Ascending aorta (tissue), 2 donors: ENCODE results near the gene SPIC. TPM values are rescaled to one million over a fixed set of nuclear protein-coding genes. Genes with fewer than 3 reads are reported as not detected.

ENCODE experiments used
- DNase-seq, 2 donors: peaks; one replicate each; pipeline ENCODE4 v3.0.0-alpha.2; 2019; ENCODE audit warnings: low spot score in 2 of 2
- H3K27ac ChIP-seq, 2 donors: fragments of 200-600 bp; sonication (generic); one replicate each; pipeline ENCODE4 v1.5.1; 2016 to 2017; ENCODE audit warnings: mild to moderate bottlenecking in 1 of 2
- H3K27me3 ChIP-seq: fragments of 200-600 bp; sonication (generic); one replicate; pipeline ENCODE4 v1.5.1; 2017
- H3K36me3 ChIP-seq, 2 donors: fragments of 200-600 bp; sonication (generic); one replicate each; pipeline ENCODE4 v1.5.1; 2016
- H3K4me1 ChIP-seq, 2 donors: fragments of 200-600 bp; sonication (generic); one replicate each; pipeline ENCODE4 v1.5.1; 2016 to 2017; ENCODE audit warnings: mild to moderate bottlenecking in 1 of 2
- H3K4me3 ChIP-seq, 2 donors: fragments of 200-600 bp; sonication (generic); one replicate each; pipeline ENCODE4 v1.5.1; 2016 to 2017; ENCODE audit warnings: mild to moderate bottlenecking in 1 of 2
- H3K9me3 ChIP-seq, 2 donors: fragments of 200-600 bp; sonication (generic); one replicate each; pipeline ENCODE4 v1.5.1; 2016
- intact Hi-C: fragments of 100-400 bp; cut with DNase I; formaldehyde crosslinking; loops from one replicate; pipeline ENCODE4 v1.15.1; 2023
- total RNA-seq: library from RNA; depleted of rRNA; stranded (reverse); fragments of >200 nt; gene quantifications from one replicate; pipeline ENCODE4 v1.1.0, GENCODE V29; 2016
- TF ChIP-seq, protein P1 (sequence below), 3 experiments: fragments of 200-600 bp in 2 of 3; fragments of 450-650 bp in 1 of 3; sonication (generic) in 2 of 3; IDR thresholded peaks; one replicate each; pipeline ENCODE4 v1.5.1; 2016 to 2019; ENCODE audit warnings: antibody characterized with exemption in 3 of 3, mild to moderate bottlenecking in 1 of 3, moderate library complexity in 1 of 3

SPIC gene
- total RNA-seq, 1 donor from 2014 or later = not detected

DNA sequence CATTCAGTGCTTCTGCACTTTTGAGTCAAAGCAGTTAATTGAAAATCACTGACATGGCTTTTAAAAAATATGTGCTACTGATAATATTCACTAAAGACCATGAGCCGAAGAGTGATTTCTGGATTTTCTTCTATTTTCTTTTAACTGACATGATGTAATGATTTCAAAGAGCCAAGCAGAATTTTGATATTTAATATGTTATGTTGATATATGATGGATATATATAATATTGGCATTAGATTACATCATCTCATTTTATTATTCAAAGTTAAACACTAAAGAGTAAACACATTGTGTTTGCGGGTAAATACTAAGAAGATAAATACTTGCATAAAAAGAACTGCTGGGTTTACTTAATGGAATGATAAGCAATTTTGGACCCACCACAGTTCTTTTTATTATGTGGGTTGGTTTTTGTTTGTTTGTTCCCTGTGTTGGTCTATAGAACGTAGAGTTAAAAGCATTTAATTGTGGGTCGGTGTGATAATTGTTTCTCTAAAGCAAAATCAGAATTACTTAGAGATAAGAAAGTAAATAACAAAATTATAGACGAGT lies 692 bp downstream of the SPIC start:
- H3K36me3 ChIP-seq = no peaks in the 10 kb centered on the region
- no peak overlapping the region for H3K4me3 ChIP-seq
- DNase-seq = no peak
- H3K4me1 ChIP-seq = no peaks in the 10 kb centered on the region
- TF ChIP-seq, protein P1, sequence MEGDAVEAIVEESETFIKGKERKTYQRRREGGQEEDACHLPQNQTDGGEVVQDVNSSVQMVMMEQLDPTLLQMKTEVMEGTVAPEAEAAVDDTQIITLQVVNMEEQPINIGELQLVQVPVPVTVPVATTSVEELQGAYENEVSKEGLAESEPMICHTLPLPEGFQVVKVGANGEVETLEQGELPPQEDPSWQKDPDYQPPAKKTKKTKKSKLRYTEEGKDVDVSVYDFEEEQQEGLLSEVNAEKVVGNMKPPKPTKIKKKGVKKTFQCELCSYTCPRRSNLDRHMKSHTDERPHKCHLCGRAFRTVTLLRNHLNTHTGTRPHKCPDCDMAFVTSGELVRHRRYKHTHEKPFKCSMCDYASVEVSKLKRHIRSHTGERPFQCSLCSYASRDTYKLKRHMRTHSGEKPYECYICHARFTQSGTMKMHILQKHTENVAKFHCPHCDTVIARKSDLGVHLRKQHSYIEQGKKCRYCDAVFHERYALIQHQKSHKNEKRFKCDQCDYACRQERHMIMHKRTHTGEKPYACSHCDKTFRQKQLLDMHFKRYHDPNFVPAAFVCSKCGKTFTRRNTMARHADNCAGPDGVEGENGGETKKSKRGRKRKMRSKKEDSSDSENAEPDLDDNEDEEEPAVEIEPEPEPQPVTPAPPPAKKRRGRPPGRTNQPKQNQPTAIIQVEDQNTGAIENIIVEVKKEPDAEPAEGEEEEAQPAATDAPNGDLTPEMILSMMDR (IDR thresholded peaks at IDR 0.05) = no peak
- H3K27me3 ChIP-seq = no peaks in the 10 kb centered on the region
- no peak overlapping the region for H3K27ac ChIP-seq
- H3K9me3 ChIP-seq = no peaks in the 10 kb centered on the region
- intact Hi-C loops = no loop called here

DNA sequence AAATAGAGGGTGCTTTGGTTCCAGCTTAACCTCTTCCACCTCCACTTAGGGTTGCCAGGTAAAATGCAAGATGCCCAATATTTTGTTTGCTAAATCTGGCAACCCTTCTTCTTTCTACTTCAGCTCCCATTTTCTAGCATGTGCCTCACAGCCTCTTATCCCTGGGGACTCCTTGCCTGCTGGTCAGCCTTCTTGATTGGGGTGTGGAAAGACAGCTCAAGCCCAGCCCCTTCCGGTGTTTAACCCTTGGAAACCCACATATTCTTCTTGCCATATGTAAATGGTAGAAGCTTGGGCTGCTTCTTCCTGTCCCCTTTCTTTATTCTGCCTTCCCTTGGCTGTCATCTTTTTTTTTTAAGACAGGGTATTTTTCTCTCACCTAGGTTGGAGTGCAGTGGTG lies 5.7 kb downstream of the SPIC start:
- no peaks in the 10 kb centered on the region for H3K9me3 ChIP-seq
- no peaks in the 10 kb centered on the region for H3K36me3 ChIP-seq
- no peak overlapping the region for H3K27ac ChIP-seq
- TF ChIP-seq, protein P1 (IDR thresholded peaks at IDR 0.05) = no peak
- H3K27me3 ChIP-seq = no peaks in the 10 kb centered on the region
- no peak overlapping the region for H3K4me3 ChIP-seq
- DNase-seq = no peak
- no peaks in the 10 kb centered on the region for H3K4me1 ChIP-seq
- intact Hi-C loops = no loop called here

DNA sequence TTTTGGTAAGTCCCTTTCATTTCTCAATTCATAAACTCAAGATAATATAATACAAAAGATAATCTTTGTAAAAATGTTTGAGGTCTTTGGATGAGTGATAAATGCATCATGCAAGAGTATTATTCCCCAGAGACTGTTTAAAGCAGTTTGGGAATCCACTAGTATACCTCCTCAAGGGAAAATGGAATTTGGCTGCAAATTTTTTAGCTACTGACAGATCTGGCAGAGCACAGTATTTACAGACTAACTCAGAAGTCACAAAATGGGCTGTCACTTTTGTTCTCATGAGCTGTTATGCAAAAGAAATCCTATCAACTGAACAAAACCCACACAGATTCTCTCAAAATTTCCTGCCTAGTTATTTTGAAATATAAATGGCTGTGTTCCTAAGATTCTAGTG lies 9.9 kb downstream of the SPIC start:
- TF ChIP-seq, protein P1 (IDR thresholded peaks at IDR 0.05) = no peak
- Histone ChIP-seq H3K4me1 (no peaks in the 10 kb centered on the region), H3K36me3 (no peaks in the 10 kb centered on the region), H3K27ac (no peak overlapping the region), H3K9me3 (no peaks in the 10 kb centered on the region), H3K4me3 (no peak overlapping the region), H3K27me3 (no peaks in the 10 kb centered on the region)
- DNase-seq = no peak
- intact Hi-C loops = no loop called here

DNA sequence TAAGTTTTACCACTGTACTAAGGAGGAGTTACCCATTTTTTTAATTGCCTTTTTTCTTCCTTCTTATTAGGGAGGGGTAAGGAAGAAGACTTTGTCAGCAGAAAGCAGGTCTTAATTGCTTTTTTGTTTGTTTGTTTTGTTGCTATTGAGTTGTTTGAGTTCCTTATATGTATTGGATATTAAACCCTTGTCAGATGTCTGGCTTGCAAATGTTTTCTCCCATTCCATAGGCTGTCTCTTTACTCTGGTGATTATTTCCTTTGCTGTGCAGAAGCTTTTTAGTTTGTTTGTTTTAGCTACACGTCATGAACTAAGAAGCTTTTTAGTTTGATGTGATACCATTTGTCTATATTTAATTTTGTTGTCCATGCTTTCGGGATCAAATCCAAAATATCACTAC lies 13.3 kb downstream of the SPIC start:
- TF ChIP-seq, protein P1 (IDR thresholded peaks at IDR 0.05) = no peak
- Histone ChIP-seq H3K36me3 (no peaks in the 10 kb centered on the region), H3K27ac (no peak overlapping the region), H3K4me1 (no peaks in the 10 kb centered on the region), H3K4me3 (no peak overlapping the region), H3K9me3 (no peaks in the 10 kb centered on the region), H3K27me3 (no peaks in the 10 kb centered on the region)
- intact Hi-C loops = no loop called here
- no peak for DNase-seq

DNA sequence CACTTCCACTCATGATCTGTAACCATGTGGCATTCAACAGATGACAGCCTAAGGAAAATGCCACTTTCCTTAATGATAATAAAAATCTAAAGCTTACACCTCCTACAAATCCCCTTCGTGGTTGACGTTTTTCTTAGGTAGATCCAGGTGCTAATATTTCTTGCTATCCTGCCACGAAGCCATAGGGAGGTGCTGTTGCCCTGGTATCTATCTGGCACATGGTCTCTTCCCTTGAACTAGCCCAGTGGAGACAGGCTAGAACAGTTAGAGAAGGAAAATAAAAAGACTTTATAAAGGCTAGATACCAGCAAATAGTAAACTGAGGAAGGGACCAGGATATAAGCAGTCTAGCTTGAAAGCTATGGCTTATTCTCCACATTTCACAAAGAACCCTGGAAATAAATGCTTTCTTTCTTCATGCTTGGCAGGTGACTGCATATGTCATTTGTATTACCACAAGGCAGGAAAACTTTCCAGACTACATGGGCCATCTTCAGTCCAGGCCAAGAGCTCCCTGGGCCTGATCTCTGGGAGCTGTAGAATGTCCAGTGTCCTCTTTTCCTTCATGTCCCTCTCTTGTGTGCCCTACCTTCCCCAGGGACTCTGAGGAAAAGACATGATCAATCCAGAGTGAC lies 15.3 kb downstream of the SPIC start:
- no peak overlapping the region for H3K27ac ChIP-seq
- no peak for DNase-seq
- H3K36me3 ChIP-seq = no peaks in the 10 kb centered on the region
- intact Hi-C loops = no loop called here
- no peak overlapping the region for H3K4me3 ChIP-seq
- H3K9me3 ChIP-seq = no peaks in the 10 kb centered on the region
- TF ChIP-seq, protein P1 (IDR thresholded peaks at IDR 0.05) = no peak
- H3K27me3 ChIP-seq = no peaks in the 10 kb centered on the region
- no peaks in the 10 kb centered on the region for H3K4me1 ChIP-seq
